Measurements from ENCODE around the gene NTHL1.

NTHL1 gene

DNA sequence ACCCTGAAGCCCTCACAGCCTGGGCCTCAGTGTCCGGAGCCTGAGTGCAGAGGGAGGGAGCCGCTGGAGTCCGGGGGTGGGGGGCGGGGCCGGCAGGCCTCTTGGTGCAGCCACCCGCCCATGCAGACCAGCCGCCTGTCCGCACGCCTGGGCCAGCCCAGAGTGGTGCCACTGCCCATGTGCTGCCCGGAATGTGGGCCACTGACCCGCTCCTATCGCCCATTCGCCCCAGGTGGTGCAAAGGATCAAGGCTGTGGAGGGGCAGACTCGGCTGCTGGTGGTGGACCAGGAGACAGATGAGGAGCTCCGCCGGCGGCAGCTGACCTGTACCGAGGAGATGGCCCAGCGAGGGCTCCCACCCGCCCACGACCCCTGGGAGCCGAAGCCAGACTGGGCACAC, 18.3 kb downstream of the NTHL1 start:
- TF ChIP-seq FOXP2 (optimal IDR thresholded peaks at IDR 0.05; ENCODE audit: control extremely low read depth, extremely low read length, insufficient read depth) = no peak
- TF ChIP-seq EZH2 (IDR thresholded peaks at IDR 0.05) = no peak
- no peak for TF ChIP-seq POLR2AphosphoS5 (IDR thresholded peaks at IDR 0.05; ENCODE audit: borderline replicate concordance, low read depth, low read length)
- Histone ChIP-seq H3K9me3 (ENCODE audit: low read depth, low read length) (no peaks in the 10 kb centered on the region), H3K9ac (ENCODE audit: insufficient read length) (no peak overlapping the region), H3K36me3 (ENCODE audit: insufficient read depth, low read length) (no peaks in the 10 kb centered on the region), H3K27ac (no peak overlapping the region), H3K4me3 (no peak overlapping the region)
- DNase-seq (ENCODE audit: low read depth, low spot score) = no peak

DNA sequence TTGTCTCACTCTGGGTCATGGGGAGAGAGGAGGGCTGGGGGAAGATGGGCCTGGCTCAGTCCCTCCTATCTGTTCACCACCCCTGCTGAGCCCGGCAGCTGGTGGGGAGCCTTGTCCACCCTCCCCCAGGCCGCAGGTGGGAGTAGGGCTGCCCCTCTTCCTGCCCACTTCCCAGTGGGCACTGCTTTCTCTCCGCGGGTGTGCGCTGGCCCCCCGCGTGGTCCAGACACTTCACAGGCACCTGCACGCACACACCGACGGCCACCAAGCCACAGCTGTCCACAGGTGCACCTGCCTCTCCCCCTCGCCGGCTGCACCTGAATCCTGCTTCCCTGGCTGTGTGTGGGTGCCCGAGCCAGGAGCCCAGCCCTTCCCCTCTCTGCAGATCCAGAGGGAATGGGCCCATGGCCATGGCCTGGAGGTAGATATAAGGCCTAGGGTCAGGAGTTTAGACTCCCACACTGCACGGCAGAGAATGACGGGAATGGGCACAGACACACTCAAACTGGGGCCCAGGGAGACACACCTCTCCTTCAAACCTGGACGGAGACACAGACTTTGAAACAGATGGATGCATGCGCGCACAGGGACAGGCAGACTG, 18.9 kb downstream of the NTHL1 start:
- Histone ChIP-seq H3K9me3 (ENCODE audit: low read depth, low read length) (no peaks in the 10 kb centered on the region), H3K36me3 (ENCODE audit: insufficient read depth, low read length) (no peaks in the 10 kb centered on the region), H3K9ac (ENCODE audit: insufficient read length) (no peak overlapping the region), H3K4me3 (no peak overlapping the region), H3K27ac (no peak overlapping the region)
- DNase-seq (ENCODE audit: low read depth, low spot score) = no peak
- no peak for TF ChIP-seq EZH2 (IDR thresholded peaks at IDR 0.05)

DNA sequence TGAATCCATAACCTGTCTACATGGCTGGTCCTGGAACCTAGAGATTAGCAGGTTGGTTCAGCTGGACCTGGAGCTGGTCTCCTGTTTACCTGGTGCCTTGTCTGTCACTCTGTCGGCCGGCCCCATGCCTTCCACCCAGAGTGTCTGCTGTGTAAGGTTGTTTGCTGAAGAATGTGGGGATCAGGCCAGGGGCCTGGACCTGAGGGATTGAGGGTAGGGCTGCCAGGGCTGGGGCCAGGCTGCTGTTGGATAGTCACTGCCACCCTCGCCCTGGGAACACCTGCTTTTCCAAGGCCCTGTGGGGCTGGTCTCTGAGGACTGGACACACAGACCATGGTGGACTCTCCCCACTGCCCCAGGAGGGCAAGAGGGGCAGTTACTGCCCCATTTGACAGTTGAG, 19.5 kb downstream of the NTHL1 start:
- no peak overlapping the region for H3K9ac ChIP-seq (ENCODE audit: insufficient read length)
- peak overlapping the region; percentile 78 for H3K4me3 ChIP-seq
- H3K9me3 ChIP-seq (ENCODE audit: low read depth, low read length) = no peaks in the 10 kb centered on the region
- no peak overlapping the region for H3K27ac ChIP-seq
- DNase-seq (ENCODE audit: low read depth, low spot score) = no peak
- TF ChIP-seq POLR2AphosphoS5 (IDR thresholded peaks at IDR 0.05; ENCODE audit: borderline replicate concordance, low read depth, low read length) (no peak), EZH2 (IDR thresholded peaks at IDR 0.05) (no peak), FOXP2 (optimal IDR thresholded peaks at IDR 0.05; ENCODE audit: control extremely low read depth, extremely low read length, insufficient read depth) (no peak)
- no peaks in the 10 kb centered on the region for H3K36me3 ChIP-seq (ENCODE audit: insufficient read depth, low read length)

DNA sequence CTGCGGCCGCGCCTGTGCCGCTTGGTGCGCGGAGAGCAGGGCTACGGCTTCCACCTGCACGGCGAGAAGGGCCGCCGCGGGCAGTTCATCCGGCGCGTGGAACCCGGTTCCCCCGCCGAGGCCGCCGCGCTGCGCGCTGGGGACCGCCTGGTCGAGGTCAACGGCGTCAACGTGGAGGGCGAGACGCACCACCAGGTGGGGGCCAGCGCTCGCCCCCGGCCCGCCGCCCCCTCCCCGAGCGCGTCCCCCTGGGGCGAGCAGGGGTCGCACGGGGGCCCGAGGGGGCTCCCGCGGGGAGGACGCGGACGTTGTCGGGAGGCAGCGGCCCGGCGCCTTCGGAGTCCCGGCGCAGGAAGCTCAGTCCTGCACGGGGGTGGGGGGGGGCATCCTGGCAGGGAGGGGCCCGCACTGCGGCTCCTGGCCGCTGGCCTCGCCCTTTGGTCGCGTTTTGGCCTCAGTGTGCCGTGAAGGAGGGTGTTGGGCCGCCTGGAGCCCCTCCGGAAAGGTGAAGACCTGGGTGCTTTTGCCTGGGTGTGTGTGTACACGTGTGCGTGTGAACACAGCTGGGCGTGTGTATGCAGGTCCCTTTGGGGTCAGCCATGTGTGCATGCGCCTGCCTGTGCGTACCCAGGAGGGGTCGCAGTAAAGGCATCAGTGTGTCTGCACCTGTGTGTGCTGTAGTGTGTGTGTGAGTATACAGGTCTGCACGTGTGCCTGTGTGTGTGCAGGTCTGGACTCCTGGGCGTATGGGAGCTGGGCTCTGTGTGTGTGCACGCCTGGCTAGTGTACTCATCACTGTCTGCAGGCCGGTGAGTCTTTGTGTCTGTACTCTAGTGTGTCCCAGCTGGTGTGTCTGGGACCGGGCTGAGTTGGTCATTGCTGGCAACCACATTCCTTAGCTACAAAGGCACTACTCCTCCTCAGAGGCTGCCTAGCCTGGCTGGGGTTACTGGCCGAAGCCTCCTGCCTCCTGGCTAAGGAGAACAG, 20.3 kb downstream of the NTHL1 start:
- Histone ChIP-seq H3K9ac (ENCODE audit: insufficient read length) (peak overlapping the region; percentile 49), H3K27ac (no peak overlapping the region), H3K4me3 (peak overlapping the region; percentile 78), H3K36me3 (ENCODE audit: insufficient read depth, low read length) (no peaks in the 10 kb centered on the region), H3K9me3 (ENCODE audit: low read depth, low read length) (no peaks in the 10 kb centered on the region)
- no peak for DNase-seq (ENCODE audit: low read depth, low spot score)
- TF ChIP-seq EZH2 (IDR thresholded peaks at IDR 0.05) (no peak), POLR2AphosphoS5 (IDR thresholded peaks at IDR 0.05; ENCODE audit: borderline replicate concordance, low read depth, low read length) (no peak), FOXP2 (optimal IDR thresholded peaks at IDR 0.05; ENCODE audit: control extremely low read depth, extremely low read length, insufficient read depth) (no peak)

DNA sequence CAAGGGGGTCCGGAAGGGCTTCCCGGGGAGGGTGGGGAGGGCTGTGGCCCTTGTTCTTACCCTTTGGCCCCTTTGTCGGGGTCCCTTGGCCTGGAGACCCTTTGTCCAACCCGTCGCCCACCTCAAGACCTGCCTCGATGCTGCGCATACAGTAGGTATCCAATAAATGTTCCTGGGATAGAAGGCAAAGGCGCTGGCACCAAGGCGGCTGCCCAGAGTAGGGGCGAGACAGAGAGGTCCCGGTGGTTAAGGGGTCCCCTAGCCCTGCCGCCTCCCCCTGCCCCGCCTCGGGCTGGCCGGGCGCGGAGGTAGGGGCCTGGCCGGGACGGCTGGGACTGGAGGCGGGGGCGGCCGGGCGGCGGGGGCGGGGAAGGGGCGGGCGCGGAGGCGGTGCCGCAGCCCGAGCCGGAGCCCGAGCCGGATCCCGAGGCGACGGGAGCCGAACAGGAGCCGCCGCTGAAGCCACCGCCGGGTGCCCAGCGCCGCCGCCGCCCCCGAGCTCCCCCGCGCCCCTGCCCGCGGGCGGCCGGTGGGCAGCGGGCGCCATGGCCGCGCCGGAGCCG, 21.1 kb downstream of the NTHL1 start, which contains the start of gene NHERF2:
TSS of gene NHERF2 (plus strand) at position 442 of the 563 bp plus-strand sequence. CDS start at position 546, 104 bp downstream.
- Histone ChIP-seq H3K9me3 (ENCODE audit: low read depth, low read length) (no peaks in the 10 kb centered on the region), H3K36me3 (ENCODE audit: insufficient read depth, low read length) (no peaks in the 10 kb centered on the region), H3K9ac (ENCODE audit: insufficient read length) (peak within 1 kb of the TSS; percentile 49), H3K4me3 (peak within 1 kb of the TSS; percentile 78), H3K27ac (no peak within 1 kb of the TSS)
- TF ChIP-seq FOXP2 (optimal IDR thresholded peaks at IDR 0.05; ENCODE audit: control extremely low read depth, extremely low read length, insufficient read depth) (no peak), POLR2AphosphoS5 (IDR thresholded peaks at IDR 0.05; ENCODE audit: borderline replicate concordance, low read depth, low read length) (no peak), EZH2 (IDR thresholded peaks at IDR 0.05) (no peak)
- DNase-seq (ENCODE audit: low read depth, low spot score) = no peak

DNA sequence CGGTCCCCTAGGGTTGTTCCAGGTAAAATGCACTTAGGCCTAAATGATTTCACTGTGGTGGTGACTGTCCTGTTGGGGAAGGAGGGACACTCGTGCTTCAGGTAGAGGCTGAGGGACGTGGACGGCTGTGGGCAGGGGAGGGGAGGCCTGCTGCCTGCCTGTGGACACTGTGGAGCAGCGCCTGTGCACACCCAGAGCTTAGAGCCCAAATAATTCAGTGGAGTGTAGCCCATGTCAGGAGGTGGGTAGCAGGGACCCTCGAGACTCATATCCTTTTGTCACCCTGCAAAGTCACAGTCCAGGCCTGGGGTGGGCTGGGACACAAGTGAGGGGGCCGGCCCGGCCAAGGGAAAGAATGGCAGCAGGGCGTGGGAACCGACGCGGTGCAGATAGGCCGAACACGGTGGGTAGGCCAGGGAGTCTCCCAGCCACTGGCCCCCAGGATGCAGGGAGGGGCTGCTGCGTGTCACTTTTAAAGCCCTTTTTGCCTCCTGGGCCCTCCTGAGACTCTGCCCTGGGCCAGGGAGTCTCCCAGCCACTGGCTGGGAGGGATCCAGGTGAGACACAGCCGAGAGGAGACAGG, 21.7 kb downstream of the NTHL1 start:
- H3K4me3 ChIP-seq = peak overlapping the region; percentile 69
- TF ChIP-seq EZH2 (IDR thresholded peaks at IDR 0.05) = no peak
- no peaks in the 10 kb centered on the region for H3K36me3 ChIP-seq (ENCODE audit: insufficient read depth, low read length)
- DNase-seq (ENCODE audit: low read depth, low spot score) = no peak
- no peak overlapping the region for H3K9ac ChIP-seq (ENCODE audit: insufficient read length)
- no peaks in the 10 kb centered on the region for H3K9me3 ChIP-seq (ENCODE audit: low read depth, low read length)
- H3K27ac ChIP-seq = no peak overlapping the region

DNA sequence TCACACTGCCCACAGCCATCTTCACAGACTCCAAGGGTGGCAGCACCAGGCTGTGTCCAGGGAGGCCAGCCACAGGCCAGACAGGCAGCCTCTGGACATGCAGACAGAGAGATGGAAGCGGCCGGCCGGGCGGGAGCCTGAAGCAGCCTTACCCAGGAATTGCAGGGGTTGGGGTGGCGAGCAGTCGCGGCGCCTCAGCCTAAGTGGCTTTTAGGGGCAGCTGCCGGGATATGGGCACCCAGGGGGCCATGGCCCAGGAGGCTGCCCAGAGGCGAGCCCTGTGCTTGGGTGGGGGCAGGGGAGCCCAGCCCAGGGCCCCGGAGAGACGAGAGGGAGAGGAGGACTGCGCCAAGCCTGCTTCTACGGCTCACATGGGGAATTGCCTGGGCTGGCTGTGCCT, 22.4 kb downstream of the NTHL1 start:
- H3K36me3 ChIP-seq (ENCODE audit: insufficient read depth, low read length) = no peaks in the 10 kb centered on the region
- H3K4me3 ChIP-seq = no peak overlapping the region
- no peaks in the 10 kb centered on the region for H3K9me3 ChIP-seq (ENCODE audit: low read depth, low read length)
- H3K27ac ChIP-seq = no peak overlapping the region
- DNase-seq (ENCODE audit: low read depth, low spot score) = no peak
- no peak for TF ChIP-seq EZH2 (IDR thresholded peaks at IDR 0.05)
- TF ChIP-seq POLR2AphosphoS5 (IDR thresholded peaks at IDR 0.05; ENCODE audit: borderline replicate concordance, low read depth, low read length) = no peak
- no peak for TF ChIP-seq FOXP2 (optimal IDR thresholded peaks at IDR 0.05; ENCODE audit: control extremely low read depth, extremely low read length, insufficient read depth)
- no peak overlapping the region for H3K9ac ChIP-seq (ENCODE audit: insufficient read length)

DNA sequence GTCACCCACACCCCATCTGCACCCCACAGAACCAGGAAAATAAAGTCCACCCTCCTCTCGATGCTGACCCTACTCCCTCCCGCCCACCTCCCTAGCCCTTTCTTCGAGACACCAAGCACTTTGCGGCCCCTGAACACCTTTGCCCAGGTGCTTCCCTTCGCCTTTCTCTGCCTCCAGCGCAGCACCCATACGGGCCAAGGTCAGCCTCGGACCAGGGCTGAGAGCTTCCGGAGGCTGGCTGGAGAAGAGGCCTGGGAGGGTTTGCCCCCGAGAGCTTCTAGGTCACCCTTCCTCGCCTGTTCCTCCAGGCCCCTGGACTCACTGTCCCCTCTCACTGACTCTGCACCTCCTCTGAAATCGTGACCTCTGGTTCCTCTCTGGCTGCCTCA, 23.6 kb downstream of the NTHL1 start:
- DNase-seq (ENCODE audit: low read depth, low spot score) = no peak
- Histone ChIP-seq H3K4me3 (no peak overlapping the region), H3K9ac (ENCODE audit: insufficient read length) (no peak overlapping the region), H3K27ac (no peak overlapping the region), H3K9me3 (ENCODE audit: low read depth, low read length) (no peaks in the 10 kb centered on the region), H3K36me3 (ENCODE audit: insufficient read depth, low read length) (no peaks in the 10 kb centered on the region)
- no peak for TF ChIP-seq EZH2 (IDR thresholded peaks at IDR 0.05)
- no peak for TF ChIP-seq FOXP2 (optimal IDR thresholded peaks at IDR 0.05; ENCODE audit: control extremely low read depth, extremely low read length, insufficient read depth)
- TF ChIP-seq POLR2AphosphoS5 (IDR thresholded peaks at IDR 0.05; ENCODE audit: borderline replicate concordance, low read depth, low read length) = no peak

All from SK-N-MC (cell line).